Neural cell (in vitro differentiated cells): ENCODE data around the gene PTPRN2.

ENCODE experiments used
- EZH2 ChIP-seq: fragments of 200-600, 300-800 bp; shearing (Covaris generic), sonication (generic); IDR thresholded peaks from 2 replicates; pipeline ENCODE4 v1.6.1; 2014; ENCODE audit warnings: antibody characterized with exemption, low read length, borderline replicate concordance, mild to moderate bottlenecking; ENCODE audit not compliant: insufficient read depth, poor library complexity, severe bottlenecking
- RAD21 ChIP-seq: fragments of 450-650 bp; conservative IDR thresholded peaks from 2 replicates; pipeline ENCODE4 v1.6.1; 2014; ENCODE audit warnings: antibody characterized with exemption, mild to moderate bottlenecking, moderate library complexity
- TF ChIP-seq, protein P1 (sequence below): IDR thresholded peaks from 2 replicates; pipeline ENCODE4 v1.6.1; 2012; ENCODE audit warnings: borderline replicate concordance
- TF ChIP-seq, protein P2 (sequence below): fragments of 450-650 bp; IDR thresholded peaks from 2 replicates; pipeline ENCODE4 v1.5.1; 2014; ENCODE audit warnings: antibody characterized with exemption, mild to moderate bottlenecking, moderate library complexity; ENCODE audit not compliant: poor library complexity, severe bottlenecking

DNA sequence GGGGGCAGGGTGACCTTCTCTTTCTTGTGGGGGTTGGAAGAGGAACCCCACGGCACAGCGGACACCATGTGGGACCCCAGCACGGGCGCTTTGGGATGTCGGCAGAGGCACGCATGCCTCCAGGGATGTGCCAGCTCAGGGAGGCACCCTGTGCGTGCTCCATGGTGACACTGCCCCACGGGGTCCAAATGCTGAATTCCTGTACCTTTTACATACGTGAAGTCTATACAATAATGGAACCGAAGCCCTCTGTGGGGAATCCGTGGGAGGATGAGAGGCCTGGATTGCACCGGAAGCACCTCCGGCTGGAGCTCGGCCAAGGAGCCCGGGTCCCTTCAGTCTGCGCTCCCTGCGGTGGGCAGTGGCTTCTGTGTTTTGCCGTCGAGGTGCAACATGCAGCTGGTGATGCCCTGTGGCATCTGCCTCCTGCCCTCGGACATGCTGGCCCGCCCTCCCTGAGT lies 726.6 kb downstream of the PTPRN2 start:
- no peak for TF ChIP-seq EZH2
- TF ChIP-seq, protein P1, sequence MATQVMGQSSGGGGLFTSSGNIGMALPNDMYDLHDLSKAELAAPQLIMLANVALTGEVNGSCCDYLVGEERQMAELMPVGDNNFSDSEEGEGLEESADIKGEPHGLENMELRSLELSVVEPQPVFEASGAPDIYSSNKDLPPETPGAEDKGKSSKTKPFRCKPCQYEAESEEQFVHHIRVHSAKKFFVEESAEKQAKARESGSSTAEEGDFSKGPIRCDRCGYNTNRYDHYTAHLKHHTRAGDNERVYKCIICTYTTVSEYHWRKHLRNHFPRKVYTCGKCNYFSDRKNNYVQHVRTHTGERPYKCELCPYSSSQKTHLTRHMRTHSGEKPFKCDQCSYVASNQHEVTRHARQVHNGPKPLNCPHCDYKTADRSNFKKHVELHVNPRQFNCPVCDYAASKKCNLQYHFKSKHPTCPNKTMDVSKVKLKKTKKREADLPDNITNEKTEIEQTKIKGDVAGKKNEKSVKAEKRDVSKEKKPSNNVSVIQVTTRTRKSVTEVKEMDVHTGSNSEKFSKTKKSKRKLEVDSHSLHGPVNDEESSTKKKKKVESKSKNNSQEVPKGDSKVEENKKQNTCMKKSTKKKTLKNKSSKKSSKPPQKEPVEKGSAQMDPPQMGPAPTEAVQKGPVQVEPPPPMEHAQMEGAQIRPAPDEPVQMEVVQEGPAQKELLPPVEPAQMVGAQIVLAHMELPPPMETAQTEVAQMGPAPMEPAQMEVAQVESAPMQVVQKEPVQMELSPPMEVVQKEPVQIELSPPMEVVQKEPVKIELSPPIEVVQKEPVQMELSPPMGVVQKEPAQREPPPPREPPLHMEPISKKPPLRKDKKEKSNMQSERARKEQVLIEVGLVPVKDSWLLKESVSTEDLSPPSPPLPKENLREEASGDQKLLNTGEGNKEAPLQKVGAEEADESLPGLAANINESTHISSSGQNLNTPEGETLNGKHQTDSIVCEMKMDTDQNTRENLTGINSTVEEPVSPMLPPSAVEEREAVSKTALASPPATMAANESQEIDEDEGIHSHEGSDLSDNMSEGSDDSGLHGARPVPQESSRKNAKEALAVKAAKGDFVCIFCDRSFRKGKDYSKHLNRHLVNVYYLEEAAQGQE: no peak
- TF ChIP-seq, protein P2, sequence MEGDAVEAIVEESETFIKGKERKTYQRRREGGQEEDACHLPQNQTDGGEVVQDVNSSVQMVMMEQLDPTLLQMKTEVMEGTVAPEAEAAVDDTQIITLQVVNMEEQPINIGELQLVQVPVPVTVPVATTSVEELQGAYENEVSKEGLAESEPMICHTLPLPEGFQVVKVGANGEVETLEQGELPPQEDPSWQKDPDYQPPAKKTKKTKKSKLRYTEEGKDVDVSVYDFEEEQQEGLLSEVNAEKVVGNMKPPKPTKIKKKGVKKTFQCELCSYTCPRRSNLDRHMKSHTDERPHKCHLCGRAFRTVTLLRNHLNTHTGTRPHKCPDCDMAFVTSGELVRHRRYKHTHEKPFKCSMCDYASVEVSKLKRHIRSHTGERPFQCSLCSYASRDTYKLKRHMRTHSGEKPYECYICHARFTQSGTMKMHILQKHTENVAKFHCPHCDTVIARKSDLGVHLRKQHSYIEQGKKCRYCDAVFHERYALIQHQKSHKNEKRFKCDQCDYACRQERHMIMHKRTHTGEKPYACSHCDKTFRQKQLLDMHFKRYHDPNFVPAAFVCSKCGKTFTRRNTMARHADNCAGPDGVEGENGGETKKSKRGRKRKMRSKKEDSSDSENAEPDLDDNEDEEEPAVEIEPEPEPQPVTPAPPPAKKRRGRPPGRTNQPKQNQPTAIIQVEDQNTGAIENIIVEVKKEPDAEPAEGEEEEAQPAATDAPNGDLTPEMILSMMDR: no peak
- TF ChIP-seq RAD21: no peak
